Tibial nerve (tissue), 4 donors: Measurements from ENCODE around the gene ANKRD9. TPM values are rescaled to one million over a fixed set of nuclear protein-coding genes. Genes with fewer than 3 reads are reported as not detected.

Experiments
- DNase-seq, 2 donors: peaks; one replicate each; pipeline ENCODE4 v3.0.0-alpha.2; 2019; ENCODE audit warnings: low spot score in 2 of 2
- H3K27ac ChIP-seq, 4 donors: fragments of 200-600 bp; sonication (generic) in 3 of 4; one replicate each; pipeline ENCODE4 v1.5.1; 2017 to 2019; ENCODE audit warnings: mild to moderate bottlenecking in 1 of 4
- H3K27me3 ChIP-seq, 2 donors: fragments of 200-600 bp; sonication (generic) in 1 of 2; one replicate each; pipeline versions ENCODE4 v1.5.1 to v1.6.0; 2017 to 2019
- H3K36me3 ChIP-seq, 3 donors: fragments of 200-600 bp; sonication (generic); one replicate each; pipeline ENCODE4 v1.5.1; 2018 to 2019
- H3K4me1 ChIP-seq, 4 donors: fragments of 200-600 bp; sonication (generic) in 3 of 4; one replicate each; pipeline ENCODE4 v1.5.1; 2017 to 2019
- H3K4me3 ChIP-seq, 4 donors: fragments of 200-600 bp; sonication (generic) in 3 of 4; one replicate each; pipeline ENCODE4 v1.5.1; 2017 to 2019; ENCODE audit warnings: mild to moderate bottlenecking in 1 of 4, moderate library complexity in 1 of 4
- H3K9me3 ChIP-seq, 4 donors: fragments of 200-600 bp; sonication (generic) in 3 of 4; one replicate each; pipeline ENCODE4 v1.5.1; 2017 to 2019
- CTCF ChIP-seq, 5 experiments: fragments of 200-600 bp in 3 of 5; fragments of 450-650 bp in 2 of 5; sonication (generic) in 3 of 5; IDR thresholded peaks; one replicate each; pipeline ENCODE4 v1.5.1; 2016 to 2019; ENCODE audit warnings: antibody characterized with exemption in 5 of 5, mild to moderate bottlenecking in 3 of 5, moderate library complexity in 2 of 5
- EP300 ChIP-seq, 2 donors: sonication (generic); formaldehyde crosslinking; IDR thresholded peaks; one replicate each; pipeline ENCODE4 v1.6.1; 2017; ENCODE audit warnings: antibody characterized with exemption in 2 of 2, mild to moderate bottlenecking in 1 of 2
- POLR2A ChIP-seq, 2 donors: fragments of 450-650 bp; IDR thresholded peaks; one replicate each; pipeline ENCODE4 v1.6.1; 2017; ENCODE audit warnings: antibody characterized with exemption in 2 of 2, mild to moderate bottlenecking in 2 of 2, moderate library complexity in 2 of 2
- WGBS, 2 donors: methylation state at CpG; one replicate each; pipeline ENCODE4 v1.1.5; 2018; 5-methylcytosine and 5-hydroxymethylcytosine counted together
- total RNA-seq, 4 donors: library from RNA; depleted of rRNA; stranded (reverse); fragments of >200 nt; gene quantifications; one replicate each; pipeline ENCODE4 v1.1.0, GENCODE V29; 2016

ANKRD9 gene
- total RNA-seq, 4 donors from 2014 or later, result 11.4 to 39.3 (median 26.2) TPM

GRCh38 chr14:102540315-102541028, 30.9 kb upstream of the ANKRD9 start:
- 48% methylated on average over 25 to 29 of the region's 29 CpGs for WGBS, 2 donors
- peaks cover 0 to 49% of the 10 kb centered on the region in 2 donors for H3K27me3 ChIP-seq

DNA sequence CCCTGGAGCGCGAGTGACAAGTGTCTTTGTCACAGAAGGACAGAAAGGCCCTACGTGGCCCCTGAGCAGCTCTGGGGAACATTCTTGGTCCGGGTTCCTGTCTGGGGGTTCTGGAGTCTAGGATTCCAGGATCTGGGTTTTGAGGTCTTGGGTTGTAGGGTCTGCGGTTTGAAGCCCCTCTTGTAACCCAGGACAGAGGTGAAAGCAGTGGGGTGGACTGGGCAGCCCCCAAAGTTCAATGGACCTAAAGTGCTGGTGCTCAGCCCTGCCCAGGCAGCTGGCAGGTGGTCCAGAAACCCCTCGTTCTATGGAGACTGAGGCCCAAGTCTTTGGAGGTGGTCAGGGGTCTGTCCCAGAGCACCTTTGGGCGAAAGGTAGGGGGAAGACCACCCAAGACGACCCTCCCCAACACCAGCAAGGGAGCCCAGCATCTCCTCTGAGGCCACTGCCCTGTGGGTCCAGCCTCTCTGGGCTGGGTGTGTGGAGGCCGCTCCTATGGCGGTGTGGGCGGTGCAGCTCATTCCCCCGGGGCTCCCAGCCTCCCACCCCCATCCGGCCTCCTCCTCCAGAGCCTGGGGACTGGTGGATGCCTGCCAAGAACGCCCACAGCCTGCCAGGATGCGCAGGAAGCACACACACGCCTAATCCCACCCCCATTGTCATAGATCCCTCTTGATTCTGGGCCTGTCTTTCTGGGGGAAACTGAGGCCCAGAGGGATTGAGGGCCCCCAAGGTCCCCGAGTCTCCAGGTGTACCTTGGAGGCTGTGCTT, 30.2 kb upstream of the ANKRD9 start:
- Histone ChIP-seq H3K36me3 (no peaks in the 10 kb centered on the region), H3K27me3 (peaks cover 0 to 42% of the 10 kb centered on the region in 2 donors), H3K9me3 (no peaks in the 10 kb centered on the region), H3K4me3 (no peak overlapping the region), H3K4me1 (peaks cover 0 to 18% (median 13%) of the 10 kb centered on the region in 4 donors), H3K27ac (no peak overlapping the region)
- DNase-seq, result no peak
- WGBS, 2 donors, result 46 to 61% methylated on average over 13 to 15 of the region's 17 CpGs
- TF ChIP-seq POLR2A (IDR thresholded peaks at IDR 0.05), result no peak
- TF ChIP-seq CTCF (IDR thresholded peaks at IDR 0.05), result no peak
- no peak for TF ChIP-seq EP300 (IDR thresholded peaks at IDR 0.05)

More at GRCh38 chr14:102540315-102541028, 30.9 kb upstream of the ANKRD9 start:
- no peak for DNase-seq
- Histone ChIP-seq H3K36me3 (no peaks in the 10 kb centered on the region), H3K4me1 (peaks cover 0 to 25% (median 18%) of the 10 kb centered on the region in 4 donors), H3K4me3 (no peak overlapping the region), H3K27ac (no peak overlapping the region), H3K9me3 (no peaks in the 10 kb centered on the region)
- TF ChIP-seq EP300 (IDR thresholded peaks at IDR 0.05) (no peak), CTCF (IDR thresholded peaks at IDR 0.05) (no peak), POLR2A (IDR thresholded peaks at IDR 0.05) (no peak)

DNA sequence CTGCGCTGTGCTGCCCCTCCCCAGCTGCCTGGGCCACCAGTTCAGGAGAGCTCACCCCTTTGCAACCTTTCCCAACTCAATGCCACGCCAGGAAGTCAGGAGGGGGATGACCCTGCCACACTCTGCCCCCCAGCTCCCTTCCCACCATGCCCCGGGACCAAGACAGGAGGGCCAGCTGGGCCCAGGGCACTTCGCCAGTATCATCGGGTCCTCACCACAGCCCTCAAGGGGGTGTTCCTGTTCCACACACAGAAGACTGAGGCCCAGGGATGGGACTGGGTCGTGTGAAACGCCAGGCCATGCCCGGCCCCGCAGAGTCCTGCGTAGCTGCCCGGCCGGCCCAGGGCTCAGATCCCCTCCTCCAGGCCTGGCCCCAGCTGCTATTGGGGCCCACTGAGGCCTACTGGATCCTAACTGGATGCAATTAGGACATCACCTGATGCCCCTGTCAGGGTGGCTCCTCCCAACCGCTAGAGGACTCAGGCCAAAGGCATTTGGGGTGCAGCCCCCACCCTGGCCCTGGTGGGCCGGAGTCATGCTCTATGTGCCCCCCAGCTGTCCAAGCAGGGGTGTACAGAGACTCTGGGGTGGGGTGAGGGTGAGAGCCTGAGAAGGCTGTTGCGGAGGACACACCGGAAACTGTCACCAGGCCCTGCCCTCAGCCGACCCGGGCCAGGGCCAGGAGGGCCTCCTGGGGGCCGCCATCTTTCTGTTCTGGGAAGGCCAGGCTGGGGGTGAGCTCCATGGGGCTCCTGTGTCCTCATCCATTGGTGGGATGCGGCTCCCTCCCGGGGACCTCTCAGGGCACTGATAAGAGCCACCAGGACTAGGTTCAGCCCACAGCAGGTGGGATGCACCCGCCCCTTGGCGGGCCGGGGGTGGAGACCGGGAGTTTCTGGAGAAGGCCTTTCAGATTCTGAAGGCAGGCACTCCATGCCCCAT, 29.3 kb upstream of the ANKRD9 start:
- Histone ChIP-seq H3K4me3 (no peak overlapping the region), H3K36me3 (no peaks in the 10 kb centered on the region), H3K4me1 (peaks cover 0 to 11% (median 7%) of the 10 kb centered on the region in 4 donors), H3K9me3 (no peaks in the 10 kb centered on the region), H3K27ac (no peak overlapping the region), H3K27me3 (peaks cover 0 to 33% of the 10 kb centered on the region in 2 donors)
- no peak for TF ChIP-seq EP300 (IDR thresholded peaks at IDR 0.05)
- TF ChIP-seq CTCF (IDR thresholded peaks at IDR 0.05), result no peak
- TF ChIP-seq POLR2A (IDR thresholded peaks at IDR 0.05), result no peak
- DNase-seq, result no peak
- 67 to 83% methylated on average over 10 to 13 of the region's 25 CpGs for WGBS, 2 donors

DNA sequence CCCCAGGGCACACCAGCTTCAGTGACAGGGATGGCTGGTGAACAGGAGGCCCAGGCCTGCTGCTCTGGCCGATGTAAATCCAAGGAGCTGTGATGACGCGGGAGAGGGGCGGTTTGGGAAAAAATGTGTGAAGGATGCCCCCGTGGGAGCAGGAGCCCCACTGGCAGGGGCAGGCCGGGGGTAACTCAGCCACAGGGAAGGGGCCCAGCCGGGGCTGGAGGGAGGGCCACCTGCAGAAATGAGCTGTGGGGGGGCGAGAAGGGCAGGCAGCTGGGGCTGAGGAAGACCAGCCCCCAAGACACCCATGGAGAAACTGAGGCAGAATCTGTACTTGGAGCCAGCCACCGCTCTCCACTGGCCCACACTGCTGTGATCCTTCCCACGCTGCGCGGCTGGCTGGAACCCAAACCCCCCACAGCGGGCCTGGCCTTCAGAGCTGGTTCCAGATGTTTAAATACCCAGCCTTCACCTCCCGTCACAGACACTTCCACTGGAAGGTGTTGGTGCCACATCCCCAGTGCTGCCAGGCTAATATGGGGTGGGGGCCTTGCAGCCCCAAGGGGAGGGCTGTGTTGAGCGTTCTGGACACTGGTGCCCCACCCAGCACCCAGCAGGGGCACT, 28.5 kb upstream of the ANKRD9 start:
- Histone ChIP-seq H3K27me3 (peaks cover 0 to 26% of the 10 kb centered on the region in 2 donors), H3K9me3 (no peaks in the 10 kb centered on the region), H3K36me3 (no peaks in the 10 kb centered on the region), H3K27ac (no peak overlapping the region), H3K4me1 (peaks cover 0 to 11% (median 7%) of the 10 kb centered on the region in 4 donors), H3K4me3 (no peak overlapping the region)
- 70 to 73% methylated on average over 14 to 15 of the region's 15 CpGs for WGBS, 2 donors
- DNase-seq, result no peak
- no peak for TF ChIP-seq CTCF (IDR thresholded peaks at IDR 0.05)
- TF ChIP-seq POLR2A (IDR thresholded peaks at IDR 0.05), result no peak
- no peak for TF ChIP-seq EP300 (IDR thresholded peaks at IDR 0.05)
